ENCODE results near the gene TCP11.

DNA sequence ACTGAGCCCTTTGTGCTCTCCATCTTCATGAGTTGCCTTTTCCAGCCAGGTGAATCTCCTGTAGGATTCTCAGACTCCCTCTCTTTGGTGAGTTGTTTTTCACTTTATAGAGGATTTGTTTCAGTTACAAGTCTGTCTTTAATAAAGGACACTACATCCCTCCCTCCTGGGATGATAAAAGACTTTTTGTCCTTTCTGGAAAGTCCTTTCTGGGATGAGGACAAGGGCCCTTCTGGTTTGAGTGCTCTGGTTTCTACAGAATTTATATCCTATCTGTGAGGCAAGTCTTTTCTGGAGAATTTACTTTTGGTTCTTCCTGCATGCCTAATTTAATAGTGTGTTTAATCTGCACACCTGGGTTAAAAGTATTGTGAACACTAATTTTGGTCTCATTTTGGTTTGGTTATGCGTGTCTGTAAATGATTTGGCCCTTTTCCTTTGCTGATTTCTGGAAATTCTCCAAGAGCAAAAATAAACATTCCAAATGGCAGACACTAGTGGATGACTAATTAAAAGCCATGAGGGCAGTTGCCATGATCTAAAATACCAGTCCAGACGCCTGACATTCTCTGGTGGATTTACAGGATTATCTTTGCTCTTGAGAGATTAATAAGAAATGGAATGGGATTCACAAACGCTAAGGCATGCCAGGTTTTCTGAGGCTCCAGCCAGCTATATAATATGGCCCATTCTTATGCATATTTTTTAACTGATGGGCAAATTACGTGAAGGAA, 44.8 kb downstream of the TCP11 start:
- TF ChIP-seq, protein P1, sequence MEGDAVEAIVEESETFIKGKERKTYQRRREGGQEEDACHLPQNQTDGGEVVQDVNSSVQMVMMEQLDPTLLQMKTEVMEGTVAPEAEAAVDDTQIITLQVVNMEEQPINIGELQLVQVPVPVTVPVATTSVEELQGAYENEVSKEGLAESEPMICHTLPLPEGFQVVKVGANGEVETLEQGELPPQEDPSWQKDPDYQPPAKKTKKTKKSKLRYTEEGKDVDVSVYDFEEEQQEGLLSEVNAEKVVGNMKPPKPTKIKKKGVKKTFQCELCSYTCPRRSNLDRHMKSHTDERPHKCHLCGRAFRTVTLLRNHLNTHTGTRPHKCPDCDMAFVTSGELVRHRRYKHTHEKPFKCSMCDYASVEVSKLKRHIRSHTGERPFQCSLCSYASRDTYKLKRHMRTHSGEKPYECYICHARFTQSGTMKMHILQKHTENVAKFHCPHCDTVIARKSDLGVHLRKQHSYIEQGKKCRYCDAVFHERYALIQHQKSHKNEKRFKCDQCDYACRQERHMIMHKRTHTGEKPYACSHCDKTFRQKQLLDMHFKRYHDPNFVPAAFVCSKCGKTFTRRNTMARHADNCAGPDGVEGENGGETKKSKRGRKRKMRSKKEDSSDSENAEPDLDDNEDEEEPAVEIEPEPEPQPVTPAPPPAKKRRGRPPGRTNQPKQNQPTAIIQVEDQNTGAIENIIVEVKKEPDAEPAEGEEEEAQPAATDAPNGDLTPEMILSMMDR (IDR thresholded peaks at IDR 0.05; ENCODE audit: low read depth, low read length, poor library complexity, severe bottlenecking): no peak
- TF ChIP-seq EZH2phosphoT487 (IDR thresholded peaks at IDR 0.05; ENCODE audit: borderline replicate concordance, low read length): no peak

Measured in DOHH2 (cell line).